ENCODE results near the gene ATP2B2.

Gene ATP2B2

DNA sequence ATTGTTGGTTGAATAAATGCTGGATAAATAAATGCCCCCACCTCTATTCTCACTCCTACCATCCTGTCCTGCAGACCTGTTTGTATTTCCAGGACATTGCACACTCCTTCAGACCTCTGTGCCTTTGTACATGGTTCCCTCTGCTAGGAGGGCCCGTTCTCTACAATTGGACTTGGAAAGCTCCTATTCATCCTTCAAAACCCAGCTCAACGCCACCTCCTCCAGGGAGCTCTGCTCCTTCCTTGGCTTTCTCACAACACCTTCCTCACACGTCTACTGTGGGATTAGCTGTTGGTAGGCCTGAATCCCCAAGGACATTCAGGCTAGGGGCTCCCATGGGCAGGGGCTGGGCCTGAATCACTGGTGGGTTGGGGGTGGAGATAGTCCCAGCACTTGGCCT lies 105.8 kb downstream of the ATP2B2 start:
- no peak overlapping the region for H3K27ac ChIP-seq
- TF ChIP-seq, protein P1, sequence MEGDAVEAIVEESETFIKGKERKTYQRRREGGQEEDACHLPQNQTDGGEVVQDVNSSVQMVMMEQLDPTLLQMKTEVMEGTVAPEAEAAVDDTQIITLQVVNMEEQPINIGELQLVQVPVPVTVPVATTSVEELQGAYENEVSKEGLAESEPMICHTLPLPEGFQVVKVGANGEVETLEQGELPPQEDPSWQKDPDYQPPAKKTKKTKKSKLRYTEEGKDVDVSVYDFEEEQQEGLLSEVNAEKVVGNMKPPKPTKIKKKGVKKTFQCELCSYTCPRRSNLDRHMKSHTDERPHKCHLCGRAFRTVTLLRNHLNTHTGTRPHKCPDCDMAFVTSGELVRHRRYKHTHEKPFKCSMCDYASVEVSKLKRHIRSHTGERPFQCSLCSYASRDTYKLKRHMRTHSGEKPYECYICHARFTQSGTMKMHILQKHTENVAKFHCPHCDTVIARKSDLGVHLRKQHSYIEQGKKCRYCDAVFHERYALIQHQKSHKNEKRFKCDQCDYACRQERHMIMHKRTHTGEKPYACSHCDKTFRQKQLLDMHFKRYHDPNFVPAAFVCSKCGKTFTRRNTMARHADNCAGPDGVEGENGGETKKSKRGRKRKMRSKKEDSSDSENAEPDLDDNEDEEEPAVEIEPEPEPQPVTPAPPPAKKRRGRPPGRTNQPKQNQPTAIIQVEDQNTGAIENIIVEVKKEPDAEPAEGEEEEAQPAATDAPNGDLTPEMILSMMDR (conservative IDR thresholded peaks at IDR 0.05): no peak

DNA sequence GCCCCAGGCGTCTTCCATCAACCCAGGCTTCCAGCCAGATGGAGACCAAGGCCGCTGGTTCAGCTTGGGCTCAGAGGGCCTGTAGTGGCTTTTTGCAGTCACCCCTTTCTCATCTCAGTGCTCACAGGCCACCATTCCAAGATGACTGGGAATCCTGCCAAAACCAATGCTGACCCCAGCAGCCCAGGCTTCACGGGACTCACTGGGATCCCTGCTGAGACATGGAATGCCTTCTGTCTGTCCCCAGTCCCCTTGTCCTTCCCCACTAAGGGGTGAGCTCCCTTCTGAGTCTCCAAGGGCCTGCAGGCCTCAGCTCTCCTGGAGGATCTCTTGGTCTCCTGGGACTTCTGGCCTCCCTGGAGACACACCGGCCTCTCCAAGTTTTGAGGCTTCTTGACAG lies 107.0 kb downstream of the ATP2B2 start:
- no peak overlapping the region for H3K27ac ChIP-seq
- TF ChIP-seq, protein P1 (conservative IDR thresholded peaks at IDR 0.05): no peak

DNA sequence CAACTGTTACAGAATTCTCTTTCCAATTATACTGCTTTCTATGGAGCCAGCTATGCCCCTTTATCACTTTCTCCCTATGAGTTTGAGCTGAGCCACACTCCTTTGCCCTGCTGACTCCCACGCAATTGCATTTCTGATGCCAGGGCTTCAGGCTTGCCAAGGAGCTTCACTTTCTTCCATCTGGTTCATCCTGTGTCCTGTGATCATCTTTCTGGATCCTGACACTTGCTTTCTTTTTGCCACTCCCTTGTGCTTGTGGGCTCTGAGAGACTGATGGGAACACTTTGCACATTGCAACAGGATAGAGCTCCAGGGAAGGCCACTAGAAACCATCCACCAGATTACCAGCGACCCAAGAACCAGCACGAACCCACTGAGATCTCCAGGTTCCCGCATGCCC lies 107.5 kb downstream of the ATP2B2 start:
- TF ChIP-seq, protein P1 (conservative IDR thresholded peaks at IDR 0.05): no peak
- no peak overlapping the region for H3K27ac ChIP-seq

DNA sequence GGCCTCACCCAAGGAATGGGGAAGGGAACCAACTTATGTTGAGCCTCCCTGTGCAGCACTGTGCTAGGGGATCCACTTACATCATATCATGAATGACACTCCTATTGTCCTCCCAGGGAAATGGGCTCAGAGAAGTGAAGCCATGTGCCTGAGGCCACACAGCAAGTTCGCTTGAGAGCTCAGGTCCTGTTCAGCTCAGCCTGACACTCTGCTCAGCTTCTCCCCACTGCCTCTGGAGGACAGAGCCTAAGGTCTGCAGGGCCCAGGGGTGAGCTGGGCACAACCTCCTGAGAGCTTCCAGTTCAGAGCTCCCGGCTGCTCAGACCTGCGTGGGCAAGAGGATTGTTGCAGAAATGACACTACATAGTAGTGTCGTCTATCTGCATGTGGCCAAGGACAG lies 108.5 kb downstream of the ATP2B2 start:
- TF ChIP-seq, protein P1 (conservative IDR thresholded peaks at IDR 0.05): no peak
- no peak overlapping the region for H3K27ac ChIP-seq

DNA sequence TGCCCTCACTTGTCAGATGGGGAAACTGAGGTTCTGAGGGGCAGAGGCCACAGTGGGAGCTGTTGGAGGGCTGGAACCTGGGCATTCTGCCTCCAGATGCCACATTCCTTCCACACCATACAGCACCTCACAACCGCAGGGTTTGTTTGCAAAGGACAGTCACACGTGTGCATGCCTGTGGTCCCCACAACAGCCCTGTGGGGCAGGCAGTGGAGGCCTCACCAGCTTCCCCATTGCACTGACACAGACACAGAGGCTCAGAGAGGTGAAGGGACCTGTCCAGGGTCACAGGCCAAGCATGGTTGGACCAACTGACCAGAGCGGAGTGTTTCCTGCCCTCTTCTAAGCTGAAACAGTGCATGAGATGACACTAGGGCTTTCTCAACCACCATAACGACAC lies 109.3 kb downstream of the ATP2B2 start:
- TF ChIP-seq, protein P1 (conservative IDR thresholded peaks at IDR 0.05): no peak
- H3K27ac ChIP-seq: no peak overlapping the region

DNA sequence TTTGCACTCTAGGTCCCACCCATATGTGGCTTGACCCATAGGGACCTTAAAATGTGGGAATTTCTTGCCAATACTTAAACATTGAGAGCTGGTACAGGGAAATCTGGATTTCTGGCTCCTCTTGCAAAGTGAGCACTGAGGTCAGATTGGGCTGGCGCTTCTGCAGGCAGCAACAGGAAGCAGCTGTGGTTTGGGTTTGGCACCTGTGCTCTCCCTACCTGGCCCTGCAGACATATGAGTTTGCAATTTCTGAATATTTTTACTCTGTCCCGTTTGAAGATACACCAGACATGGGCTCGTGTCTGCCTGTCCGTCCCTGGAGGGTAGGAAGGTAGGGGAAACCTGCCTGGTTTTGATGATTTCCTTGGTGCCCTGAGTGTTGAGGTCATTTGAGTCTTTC lies 109.7 kb downstream of the ATP2B2 start:
- H3K27ac ChIP-seq: no peak overlapping the region
- TF ChIP-seq, protein P1 (conservative IDR thresholded peaks at IDR 0.05): no peak

DNA sequence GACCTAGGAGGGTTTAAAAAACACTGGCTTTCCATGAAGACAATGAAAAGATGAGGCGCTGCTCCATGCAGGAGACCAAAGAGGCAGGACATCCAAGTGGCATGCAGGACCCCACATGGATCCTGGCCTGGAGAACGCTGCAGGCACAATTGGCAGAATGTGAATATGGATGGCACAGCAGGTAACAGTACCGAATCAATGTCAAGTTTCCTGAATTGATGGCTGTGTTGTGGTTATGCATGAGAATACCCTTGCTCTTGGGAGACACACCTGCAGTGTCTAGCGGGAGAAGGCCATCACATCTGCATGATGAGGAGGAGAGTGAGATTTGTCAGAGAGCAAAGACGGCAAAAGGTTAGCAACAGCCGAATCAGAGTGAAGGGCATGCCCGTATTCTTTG lies 110.2 kb downstream of the ATP2B2 start:
- TF ChIP-seq, protein P1 (conservative IDR thresholded peaks at IDR 0.05): no peak
- no peak overlapping the region for H3K27ac ChIP-seq
